Left colon (tissue), 2 donors: ENCODE data around the gene TBL1X. TPM values are rescaled to one million over a fixed set of nuclear protein-coding genes. Genes with fewer than 3 reads are reported as not detected.

Experiments used
- ATAC-seq: fragments of 200-7000 bp; cut with Tn5 transposase; one replicate; pipeline ENCODE4 v1.9.1; 2020; ENCODE audit warnings: mild to moderate bottlenecking, moderate library complexity
- DNase-seq, 2 donors: peaks; one replicate each; pipeline ENCODE4 v3.0.0-alpha.2; 2020
- intact Hi-C, 2 donors: fragments of 100-400 bp; cut with DNase I in 1 of 2; cut with micrococcal nuclease in 1 of 2; formaldehyde crosslinking; loops; one replicate each; pipeline versions ENCODE4 v1.11.2 to v1.14.0; 2022; cut with DNase I, micrococcal nuclease
- total RNA-seq, 2 donors: library from RNA; stranded (reverse); fragmentation: NEBNext Ultra II Directional; extraction: Animal tissue kit (Norgen Biotek cat#: 25700); gene quantifications; one replicate each; pipeline ENCODE4 v1.2.1, GENCODE V29; 2021
- donor health status: DM: no; HTN: no; CAD: no.
- donor health status: DM: yes; HTN: yes; CAD: no.

TBL1X gene
- total RNA-seq, 2 donors from 2014 or later, result 15.4 to 17.3 TPM

GRCh38 chrX:9670136-9670814, 205.4 kb downstream of the TBL1X start:
- DNase-seq, result no peak
- intact Hi-C loops, result no loop called here
- no peak for ATAC-seq

- intact Hi-C loops, result no loop called here
- no peak for ATAC-seq
- no peak for DNase-seq
Observed at GRCh38 chrX:9671998-9672397, 207.1 kb downstream of the TBL1X start.

- no peak for DNase-seq
- intact Hi-C loops, result no loop called here
- ATAC-seq, result no peak
Observed at GRCh38 chrX:9676306-9676705, 211.4 kb downstream of the TBL1X start.

GRCh38 chrX:9676738-9677097, 211.9 kb downstream of the TBL1X start:
- ATAC-seq (no peak), DNase-seq (no peak)
- intact Hi-C loops, result no loop called here

- ATAC-seq (peak; percentile 93), DNase-seq (peak; percentile 63 to 71)
- intact Hi-C loops, result no loop called here
Observed at GRCh38 chrX:9677098-9677739, 212.4 kb downstream of the TBL1X start.

DNA sequence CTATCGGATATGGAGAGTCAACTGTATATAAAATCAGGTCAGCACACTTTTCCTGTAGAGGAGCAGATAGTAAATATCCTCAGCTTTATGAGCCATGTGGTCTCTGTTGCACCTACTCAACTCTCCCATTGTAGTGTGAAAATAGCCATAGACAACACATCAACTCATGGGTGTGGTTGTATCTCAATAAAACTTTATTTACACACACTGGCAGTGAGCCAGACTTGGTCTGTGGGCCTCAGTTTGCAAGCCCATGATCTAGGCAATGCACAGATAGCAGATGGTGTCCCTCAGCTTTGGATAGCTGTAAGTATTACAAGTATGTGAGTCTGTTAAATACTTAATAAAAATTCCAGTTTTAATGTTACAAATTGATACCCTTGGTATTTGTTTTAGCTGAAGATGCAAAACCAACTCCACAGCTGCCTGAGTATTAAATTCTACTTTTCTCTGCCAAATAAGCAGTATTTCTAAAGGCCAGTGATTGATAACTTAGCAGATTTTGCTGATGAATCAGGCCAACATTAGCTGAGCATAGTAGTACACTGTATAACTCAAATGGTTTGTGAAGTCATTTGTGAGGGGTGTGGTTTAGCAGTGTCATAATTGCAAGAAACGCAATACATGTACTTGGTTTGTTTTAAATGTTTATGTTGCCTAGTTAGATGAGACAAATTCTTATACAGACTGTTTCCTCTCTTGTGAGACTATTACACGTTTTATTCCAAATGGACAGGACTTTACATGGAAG, 213.5 kb downstream of the TBL1X start:
- intact Hi-C loops, result no loop called here
- no peak for ATAC-seq
- no peak for DNase-seq

DNA sequence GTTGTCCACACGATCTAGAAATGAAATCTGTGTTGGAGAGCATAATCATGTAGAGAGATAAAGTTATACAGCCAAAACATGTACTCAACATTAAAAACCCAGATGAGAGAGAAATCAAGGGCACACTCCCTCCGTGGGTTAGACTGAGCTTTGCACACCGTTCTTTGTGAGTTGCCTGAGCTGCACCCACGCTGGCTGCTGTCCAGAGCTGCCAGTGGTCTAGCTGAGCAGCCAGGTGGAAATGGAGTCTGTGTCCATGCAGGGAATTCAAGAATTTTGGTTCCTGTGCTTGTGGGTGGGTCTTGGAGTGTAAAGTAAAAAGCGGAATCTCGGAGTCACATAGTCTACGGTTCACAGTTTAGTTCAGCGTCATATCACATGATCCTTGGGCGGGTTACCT, 216.2 kb downstream of the TBL1X start:
- DNase-seq (no peak), ATAC-seq (no peak)
- intact Hi-C loops, result no loop called here

- intact Hi-C loops, result no loop called here
- DNase-seq (no peak), ATAC-seq (no peak)
Observed at GRCh38 chrX:9681422-9681821, 216.6 kb downstream of the TBL1X start.

- intact Hi-C loops, result no loop called here
Observed at GRCh38 chrX:9682456-9682855, 217.6 kb downstream of the TBL1X start.

DNA sequence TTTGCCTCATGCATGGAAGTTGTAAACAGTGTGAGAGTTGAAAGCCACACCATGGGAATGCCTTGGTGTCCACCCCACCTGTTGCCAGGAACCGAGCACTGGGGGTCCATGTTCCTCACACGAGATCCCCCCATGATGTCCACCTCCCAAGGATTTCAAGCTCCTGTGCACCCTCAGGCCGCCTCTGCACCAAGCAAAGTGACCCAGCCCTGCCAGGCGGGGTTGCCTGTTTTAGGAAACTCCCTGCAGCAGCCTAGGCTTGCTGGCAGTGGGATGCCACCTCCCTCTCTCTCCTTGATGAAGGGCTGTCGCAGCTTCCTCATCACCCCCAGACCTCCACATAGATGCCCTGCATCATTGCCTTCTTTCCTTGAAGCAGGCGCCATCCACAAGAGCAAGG, 218.0 kb downstream of the TBL1X start:
- intact Hi-C loops, result no loop called here
- ATAC-seq, result no peak
- no peak for DNase-seq

More at GRCh38 chrX:9682456-9682855, 217.6 kb downstream of the TBL1X start:
- ATAC-seq (peak; percentile 82), DNase-seq (peak; percentile 35 to 40)

DNA sequence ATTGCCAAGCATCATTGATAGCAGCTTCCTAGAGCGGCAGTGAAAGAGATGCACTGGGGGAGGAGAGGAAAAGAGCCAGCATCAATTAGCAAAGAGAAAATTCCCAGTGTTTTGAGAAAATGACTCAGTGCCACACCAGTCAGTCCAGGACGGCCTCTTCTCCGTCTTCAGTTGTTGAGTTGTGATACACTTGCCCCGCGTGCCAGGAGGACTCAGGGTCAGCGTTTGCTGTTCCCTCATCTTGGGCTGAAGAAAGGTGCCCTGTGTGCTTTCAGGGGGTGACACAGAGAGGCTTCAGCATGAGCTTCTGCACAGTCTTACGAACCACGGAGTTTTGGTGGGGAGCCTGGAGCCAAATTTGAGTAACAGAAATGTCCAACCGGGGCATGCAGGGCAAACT, 218.5 kb downstream of the TBL1X start:
- intact Hi-C loops, result no loop called here
- ATAC-seq, result no peak
- no peak for DNase-seq

- DNase-seq (no peak), ATAC-seq (no peak)
- intact Hi-C loops, result no loop called here
Observed at GRCh38 chrX:9687899-9688298, 223.0 kb downstream of the TBL1X start.

DNA sequence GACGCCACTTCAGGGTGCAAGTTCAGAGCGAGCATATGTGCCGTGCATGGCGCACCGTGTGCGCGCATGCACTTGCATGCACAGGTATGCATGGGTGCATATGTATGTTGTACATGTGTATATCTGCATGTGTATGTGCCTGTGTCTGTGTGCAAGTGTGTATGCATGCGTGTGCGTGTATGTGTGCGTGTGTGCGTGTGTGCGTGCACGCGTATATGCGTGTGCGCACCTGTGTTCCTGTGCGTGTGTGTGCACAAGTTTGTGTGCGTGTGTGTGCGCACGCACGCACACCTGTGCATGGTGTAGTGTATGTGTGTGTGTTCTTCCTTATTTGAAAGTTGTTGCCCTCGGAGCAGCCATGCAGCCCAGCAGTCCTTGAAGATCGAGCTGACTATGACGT, 224.0 kb downstream of the TBL1X start:
- no peak for ATAC-seq
- no peak for DNase-seq
- intact Hi-C loops, result no loop called here

- ATAC-seq (no peak), DNase-seq (no peak)
- intact Hi-C loops, result no loop called here
Observed at GRCh38 chrX:9690046-9690445, 225.2 kb downstream of the TBL1X start.

- intact Hi-C loops, result no loop called here
- ATAC-seq, result no peak
- DNase-seq, result no peak
Observed at GRCh38 chrX:9693307-9694001, 228.6 kb downstream of the TBL1X start.

- DNase-seq (no peak), ATAC-seq (no peak)
- intact Hi-C loops, result no loop called here
Observed at GRCh38 chrX:9698576-9698975, 233.7 kb downstream of the TBL1X start.

DNA sequence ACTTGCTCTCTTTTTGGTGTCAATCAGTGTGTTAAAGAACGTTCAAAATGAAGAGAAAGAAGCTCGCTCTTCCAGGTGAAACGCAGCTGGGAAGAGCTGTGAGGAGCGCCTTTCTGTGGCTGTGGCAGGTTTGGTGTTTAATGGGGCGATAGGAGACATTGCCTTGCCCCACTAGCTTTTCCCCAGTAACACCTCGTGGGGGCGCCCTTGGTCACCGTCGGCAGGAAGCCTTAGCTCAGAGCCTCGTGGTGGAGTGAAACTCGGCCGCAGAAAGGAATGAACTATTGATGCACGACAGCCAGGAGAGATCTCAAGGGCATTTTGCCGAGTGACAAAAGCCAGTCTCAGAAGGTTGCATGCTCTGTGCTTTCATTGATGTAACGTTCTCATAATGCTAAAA, 235.7 kb downstream of the TBL1X start:
- ATAC-seq (no peak), DNase-seq (no peak)
- intact Hi-C loops, result loop anchor here in 1 of 2 donors (10.0 kb wide), 1 partner anchor 876 kb away; no protein-coding TSS in a partner anchor

DNA sequence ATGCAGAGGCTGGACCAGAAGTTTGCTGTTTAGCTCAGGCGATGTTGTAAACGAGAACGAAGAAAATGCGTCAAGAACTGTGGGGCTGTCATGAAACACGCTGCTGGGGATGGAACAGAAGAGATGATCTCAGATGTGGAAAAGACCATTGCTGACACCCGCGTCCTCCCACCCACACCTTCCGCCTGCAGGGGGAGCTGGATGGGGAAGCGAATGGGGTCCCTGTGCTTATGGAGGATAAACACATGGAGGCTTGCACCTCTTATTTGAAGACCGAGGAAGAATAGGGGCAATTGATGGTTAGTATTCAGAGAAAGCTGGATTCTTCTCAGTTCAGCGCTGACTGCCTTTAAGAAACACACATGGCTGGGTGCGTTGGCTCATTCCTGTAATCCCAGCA, 236.9 kb downstream of the TBL1X start:
- ATAC-seq, result no peak
- intact Hi-C loops, result loop anchor here in 1 of 2 donors (10.0 kb wide), 1 partner anchor 877 kb away; no protein-coding TSS in a partner anchor
- DNase-seq, result no peak

DNA sequence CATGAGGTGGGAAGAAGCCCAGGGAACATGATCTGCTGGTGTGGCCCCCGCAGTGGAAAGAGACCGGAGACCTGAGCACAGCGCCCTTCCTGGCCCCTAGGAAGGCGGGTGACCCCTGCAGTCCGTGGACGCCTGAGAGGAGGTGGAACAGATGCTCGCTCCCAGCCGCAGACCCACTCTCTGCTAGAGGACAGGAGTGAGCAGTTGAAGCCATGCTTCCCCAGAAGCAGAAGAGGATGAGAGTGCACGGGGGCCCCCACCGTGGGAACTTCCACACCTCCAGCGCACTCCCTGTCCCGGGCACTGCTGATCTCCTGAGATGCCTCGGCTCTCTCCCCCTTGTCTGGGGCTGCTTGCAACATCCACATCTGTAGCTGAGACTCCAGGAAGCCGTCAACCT, 238.5 kb downstream of the TBL1X start:
- DNase-seq, result no peak
- no peak for ATAC-seq
- intact Hi-C loops, result loop anchor here in 1 of 2 donors (10.0 kb wide), 1 partner anchor 879 kb away; no protein-coding TSS in a partner anchor
